DOHH2 (cell line): ENCODE results near the gene ALG3.

Source experiments
- H3F3A ChIP-seq: fragments of 200-600 bp; sonication (generic), shearing (Covaris generic); 2 replicates; pipeline ENCODE4 v1.6.0; 2016; ENCODE audit warnings: antibody characterized with exemption, mild to moderate bottlenecking; ENCODE audit not compliant: control insufficient read depth, insufficient read depth
- H3K27ac ChIP-seq: fragments of 200-600 bp; sonication (generic); 2 replicates; pipeline ENCODE4 v1.5.1; 2014; ENCODE audit warnings: low read depth, mild to moderate bottlenecking, low read length, moderate library complexity
- H3K27me3 ChIP-seq: fragments of 200-600 bp; sonication (generic); 2 replicates; pipeline ENCODE4 v1.6.1; 2014; ENCODE audit warnings: mild to moderate bottlenecking, low read length, mixed read lengths; ENCODE audit not compliant: control insufficient read depth
- H3K36me3 ChIP-seq: fragments of 200-600 bp; sonication (generic); 2 replicates; pipeline ENCODE4 v1.6.1; 2014; ENCODE audit warnings: mild to moderate bottlenecking, low read length, moderate library complexity, mixed read lengths; ENCODE audit not compliant: control insufficient read depth
- H3K4me1 ChIP-seq: fragments of 200-600 bp; sonication (generic); 2 replicates; pipeline ENCODE4 v1.6.1; 2014; ENCODE audit warnings: mild to moderate bottlenecking, low read length, mixed read lengths; ENCODE audit not compliant: control insufficient read depth
- H3K4me2 ChIP-seq: fragments of 200-600 bp; sonication (generic); 2 replicates; pipeline ENCODE4 v1.6.0; 2014; ENCODE audit warnings: mild to moderate bottlenecking, low read length, moderate library complexity
- H3K4me3 ChIP-seq: fragments of 200-600 bp; sonication (generic); 2 replicates; pipeline ENCODE4 v1.5.1; 2014; ENCODE audit warnings: mild to moderate bottlenecking, low read length, mixed read lengths
- H3K79me2 ChIP-seq: fragments of 200-600 bp; sonication (generic); 2 replicates; pipeline ENCODE4 v1.6.1; 2014; ENCODE audit warnings: mild to moderate bottlenecking, low read length, mixed read lengths; ENCODE audit not compliant: control insufficient read depth
- H3K9me2 ChIP-seq: fragments of 200-600 bp; sonication (generic); replicated peaks from 2 replicates; pipeline ENCODE4 v1.6.1; 2014; ENCODE audit warnings: mild to moderate bottlenecking, low read length, mixed read lengths; ENCODE audit not compliant: control insufficient read depth
- H3K9me3 ChIP-seq: fragments of 200-600 bp; sonication (generic); 2 replicates; pipeline ENCODE4 v1.6.1; 2014; ENCODE audit warnings: antibody characterized with exemption, low read length, mixed read lengths; ENCODE audit not compliant: control insufficient read depth, insufficient read depth
- H4K20me1 ChIP-seq: fragments of 200-600 bp; sonication (generic); 2 replicates; pipeline ENCODE4 v1.6.0; 2014; ENCODE audit warnings: low read depth, mild to moderate bottlenecking, antibody characterized with exemption, low read length, moderate library complexity; ENCODE audit not compliant: control insufficient read depth, insufficient read depth
- CTCF ChIP-seq: fragments of 200-600 bp; sonication (generic); IDR thresholded peaks from one replicate; pipeline ENCODE4 v1.5.1; 2014; ENCODE audit warnings: antibody characterized with exemption, mild to moderate bottlenecking, low read depth, low read length; ENCODE audit not compliant: poor library complexity, severe bottlenecking
- EZH2phosphoT487 ChIP-seq: fragments of 200-600 bp; sonication (generic); IDR thresholded peaks from 2 replicates; pipeline ENCODE4 v1.6.1; 2017; ENCODE audit warnings: borderline replicate concordance, mild to moderate bottlenecking, antibody characterized with exemption, low read length, moderate library complexity, mixed read lengths

The ALG3 gene

GRCh38 chr3:184291738-184292445 is 43.1 kb upstream of the ALG3 start:
- Histone ChIP-seq H4K20me1 (no peaks in the 10 kb centered on the region), H3K79me2 (no peaks in the 10 kb centered on the region), H3K27me3 (peaks cover 13% of the 10 kb centered on the region; the same call in 1 of the 2 replicates), H3K4me3 (no peak overlapping the region), H3K36me3 (no peaks in the 10 kb centered on the region), H3K9me3 (no peaks in the 10 kb centered on the region), H3F3A (0 out of 2 replicates have a peak, but pooled peaks cover 3% of the 10 kb centered on the region), H3K27ac (no peak overlapping the region), H3K9me2 (no peaks in the 10 kb centered on the region), H3K4me1 (no peaks in the 10 kb centered on the region), H3K4me2 (no peak overlapping the region)
- no peak for TF ChIP-seq EZH2phosphoT487
- no peak for TF ChIP-seq CTCF

- no peaks in the 10 kb centered on the region for H3K9me3 ChIP-seq
- no peaks in the 10 kb centered on the region for H3K9me2 ChIP-seq
- H3K36me3 ChIP-seq: no peaks in the 10 kb centered on the region
- peaks cover 13% of the 10 kb centered on the region; the same call in 1 of the 2 replicates for H3K27me3 ChIP-seq
- no peak overlapping the region for H3K4me2 ChIP-seq
- no peaks in the 10 kb centered on the region for H3K4me1 ChIP-seq
- no peak for TF ChIP-seq CTCF
- TF ChIP-seq EZH2phosphoT487: no peak
- no peaks in the 10 kb centered on the region for H3K79me2 ChIP-seq
- 0 out of 2 replicates have a peak, but pooled peaks cover 3% of the 10 kb centered on the region for H3F3A ChIP-seq
- H3K4me3 ChIP-seq: no peak overlapping the region
- no peaks in the 10 kb centered on the region for H4K20me1 ChIP-seq
- H3K27ac ChIP-seq: no peak overlapping the region
Measured at GRCh38 chr3:184291044-184291737, 42.4 kb upstream of the ALG3 start.

GRCh38 chr3:184290331-184290730 is 41.6 kb upstream of the ALG3 start:
- H3K9me2 ChIP-seq: no peaks in the 10 kb centered on the region
- H3F3A ChIP-seq: no peaks in the 10 kb centered on the region
- H3K27ac ChIP-seq: no peak overlapping the region
- no peaks in the 10 kb centered on the region for H3K79me2 ChIP-seq
- no peaks in the 10 kb centered on the region for H3K36me3 ChIP-seq
- H3K9me3 ChIP-seq: no peaks in the 10 kb centered on the region
- H3K4me2 ChIP-seq: no peak overlapping the region
- H4K20me1 ChIP-seq: no peaks in the 10 kb centered on the region
- peaks cover 12% of the 10 kb centered on the region for H3K27me3 ChIP-seq
- H3K4me3 ChIP-seq: no peak overlapping the region
- no peaks in the 10 kb centered on the region for H3K4me1 ChIP-seq
- TF ChIP-seq EZH2phosphoT487: no peak
- TF ChIP-seq CTCF: no peak
